GM12878 (cell line): Measurements from ENCODE around the gene GRIA2. TPM values are rescaled to one million over a fixed set of nuclear protein-coding genes. Genes with fewer than 3 reads are reported as not detected.

Source experiments
- ATAC-seq: fragments of 200-7000 bp; cut with Tn5 transposase; 3 replicates; pipeline ENCODE4 v1.9.1; 2020; ENCODE audit warnings: mild to moderate bottlenecking, moderate library complexity
- BruUV-seq: library from RNA; stranded (reverse); fragments of 400-500 nt; replicated peaks from 2 replicates; lab custom pipeline; 2021; lab: Mats Ljungman, UMichigan
- CTCF ChIA-PET: fragments of 300-600 bp; sonication (Branson Sonifier 250); formaldehyde crosslinking; extraction: SDS; loops from one replicate; lab custom pipeline; 2021; ENCODE audit warnings: inconsistent platforms; lab: Yijun Ruan, JAX
- POLR2A ChIA-PET: fragments of 350-600 bp; formaldehyde crosslinking; extraction: SDS; loops from one replicate; lab custom pipeline; 2021; ENCODE audit warnings: inconsistent platforms; lab: Charles Lee
- RAD21 ChIA-PET: fragments of 300-600 bp; sonication (Branson Sonifier 250); formaldehyde crosslinking; loops from one replicate; lab custom pipeline; 2023; ENCODE audit warnings: antibody characterized with exemption; ENCODE audit not compliant: unreplicated experiment; lab: Charles Lee
- SMC1A ChIA-PET: fragments of 300-600 bp; sonication (Branson Sonifier 250); formaldehyde crosslinking; loops from one replicate; lab custom pipeline; 2023; ENCODE audit not compliant: unreplicated experiment, uncharacterized antibody; lab: Charles Lee
- DNase-seq: peaks from one replicate; pipeline ENCODE4 v3.0.0-alpha.2; 2011; ENCODE audit warnings: low read depth, low spot score
- FAIRE-seq: peaks from 3 replicates; lab custom pipeline; 2011; peaks lifted over from hg19 to GRCh38; lab: Jason Lieb, UNC
- H2AFZ ChIP-seq: 2 replicates; pipeline ENCODE4 v1.6.0; 2011; ENCODE audit warnings: low read depth, low read length, control low read depth; ENCODE audit not compliant: control insufficient read depth
- H3K27ac ChIP-seq: 2 replicates; pipeline ENCODE4 v1.5.1; 2011; ENCODE audit warnings: control low read depth; ENCODE audit not compliant: control insufficient read depth, insufficient read depth
- H3K27me3 ChIP-seq, 2 experiments: replicated peaks in 1 of 2; 2 replicates each; pipeline versions ENCODE4 v1.6.0 to v1.6.1; 2011; ENCODE audit warnings: low read length in 1 of 2; ENCODE audit not compliant: control insufficient read depth in 2 of 2, insufficient read depth in 2 of 2
- H3K36me3 ChIP-seq, 2 experiments: 2 replicates each; pipeline ENCODE4 v1.5.1; 2011; ENCODE audit warnings: low read length in 1 of 2; ENCODE audit not compliant: control insufficient read depth in 2 of 2, insufficient read depth in 2 of 2
- H3K4me1 ChIP-seq: 2 replicates; pipeline ENCODE4 v1.6.1; 2011; ENCODE audit warnings: mild to moderate bottlenecking, low read length, moderate library complexity, mixed read lengths; ENCODE audit not compliant: control insufficient read depth, insufficient read depth
- H3K4me2 ChIP-seq: 2 replicates; pipeline ENCODE4 v1.6.0; 2011; ENCODE audit warnings: control low read depth; ENCODE audit not compliant: control insufficient read depth, insufficient read depth
- H3K4me3 ChIP-seq: fragments of 200-600 bp; sonication (generic); 2 replicates; pipeline ENCODE4 v1.5.1; 2016
- H3K79me2 ChIP-seq: 2 replicates; pipeline ENCODE4 v1.6.0; 2011; ENCODE audit warnings: low read length; ENCODE audit not compliant: control insufficient read depth, insufficient read depth
- H3K9ac ChIP-seq: 2 replicates; pipeline ENCODE4 v1.8.0; 2011; ENCODE audit warnings: low read length, control low read depth, mixed read lengths; ENCODE audit not compliant: control insufficient read depth, insufficient read depth
- H3K9me3 ChIP-seq: replicated peaks from 3 replicates; pipeline ENCODE4 v1.5.1; 2011; ENCODE audit warnings: mild to moderate bottlenecking, low read length; ENCODE audit not compliant: control insufficient read depth, insufficient read depth
- H4K20me1 ChIP-seq: 2 replicates; pipeline ENCODE4 v1.6.0; 2011; ENCODE audit not compliant: control insufficient read depth, insufficient read depth
- BMI1 ChIP-seq: fragments of 450-650 bp; IDR thresholded peaks from 2 replicates; pipeline ENCODE4 v1.6.1; 2016; ENCODE audit warnings: mild to moderate bottlenecking, moderate library complexity, borderline replicate concordance
- CEBPZ ChIP-seq: fragments of 150-350 bp; IDR thresholded peaks from 2 replicates; pipeline ENCODE4 v1.6.1; 2016; ENCODE audit warnings: low read depth, low read length
- EP300 ChIP-seq, 2 experiments: fragments of 150-350 bp in 1 of 2; IDR thresholded peaks; 2 replicates each; pipeline ENCODE4 v1.6.1; 2011 to 2012; ENCODE audit warnings: low read depth in 2 of 2, low read length in 2 of 2, borderline replicate concordance in 1 of 2, improper control_type of control experiment in 1 of 2, inconsistent platforms in 1 of 2; ENCODE audit not compliant: control insufficient read depth in 1 of 2
- MEF2A ChIP-seq: IDR thresholded peaks from 2 replicates; pipeline ENCODE4 v1.6.1; 2011; ENCODE audit warnings: low read depth, mild to moderate bottlenecking, low read length, moderate library complexity; ENCODE audit not compliant: insufficient read depth
- NBN ChIP-seq: fragments of 450-650 bp; IDR thresholded peaks from 2 replicates; pipeline ENCODE4 v1.6.1; 2016
- WGBS: methylation state at CpG from one replicate; pipeline ENCODE4 v1.1.6; 2016; ENCODE audit warnings: low lambda C conversion rate; ENCODE audit not compliant: insufficient replicate concordance, insufficient coverage; ENCODE audit errors: missing lambda C conversion rate; 5-methylcytosine and 5-hydroxymethylcytosine counted together
- in situ Hi-C: fragments of 300-500 bp; cut with MboI; formaldehyde crosslinking; loops from 9 replicates; pipeline ENCODE4 v1.14.3; 2018; ENCODE audit warnings: mixed read lengths
- intact Hi-C: fragments of 100-400 bp; cut with micrococcal nuclease; formaldehyde crosslinking; loops from one replicate; pipeline ENCODE4 v1.14.2; 2022; ENCODE audit not compliant: unreplicated experiment
- polyA plus RNA-seq, 11 experiments: library from polyadenylated mRNA; depleted of rRNA in 4 of 11; unstranded in 6 of 11; stranded (reverse) in 5 of 11; fragments of >200 nt; fragmentation: Nextera tagmentation in 4 of 11; fragmentation: Illumina TruSeq in 1 of 11; extraction: Ambion mirVana in 4 of 11; extraction: Trizol in 1 of 11; gene quantifications; 1 replicate in 1 of 11; 2 replicates in 10 of 11; pipeline versions ENCODE4 v1.2.1 to v1.2.3, GENCODE V29; 2011 to 2016; ENCODE audit warnings: inconsistent platforms in 2 of 11, missing spikeins in 2 of 11, low read depth in 1 of 11
- total RNA-seq, 4 experiments: library from RNA; depleted of rRNA in 3 of 4; stranded (reverse); fragments of >200 nt in 3 of 4; fragmentation: Illumina TruSeq in 1 of 4; extraction: Trizol in 1 of 4; gene quantifications; 2 replicates each; pipeline versions ENCODE4 v1.2.1 to v1.2.3, GENCODE V29; 2013 to 2021

GRIA2 gene
- total and polyA plus RNA-seq, 10 of the 15 experiments (the other 5 are each of a cell fraction or from before 2014, with no cell fraction given), result under 0.01 TPM; not detected in 9

- Histone ChIP-seq H3K4me2 (no peak overlapping the region), H4K20me1 (no peaks in the 10 kb centered on the region), H3K4me3 (no peak overlapping the region), H3K79me2 (no peaks in the 10 kb centered on the region), H2AFZ (no peak overlapping the region), H3K9me3 (no peaks in the 10 kb centered on the region), H3K36me3 (no peaks in the 10 kb centered on the region), H3K27me3 (no peaks in the 10 kb centered on the region), H3K9ac (no peak overlapping the region), H3K27ac (no peak overlapping the region), H3K4me1 (no peaks in the 10 kb centered on the region)
- intact Hi-C loops, result no loop called here
- RAD21 ChIA-PET, result no interaction called here
- in situ Hi-C loops, result no loop called here
- POLR2A ChIA-PET, result no interaction called here
- CTCF ChIA-PET, result no interaction called here
- TF ChIP-seq MEF2A, result no peak
- no peak for TF ChIP-seq NBN
- TF ChIP-seq BMI1, result no peak
- TF ChIP-seq EP300 (IDR thresholded peaks at IDR 0.05; ENCODE audit: borderline replicate concordance in 1 of 2, control insufficient read depth in 1 of 2, low read depth in 2 of 2, low read length in 2 of 2), result no peak
- no peak for TF ChIP-seq CEBPZ
- ATAC-seq (no peak), FAIRE-seq (no peak), DNase-seq (no peak)
- SMC1A ChIA-PET, result no interaction called here
- BruUV-seq, result no TSS peak
- 5% methylated on average over 5 of the region's 5 CpGs for WGBS
Measured at GRCh38 chr4:157270552-157270951, 50.0 kb downstream of the GRIA2 start.
